ENCODE measurements around the gene SEC24B. TPM values are rescaled to one million over a fixed set of nuclear protein-coding genes. Genes with fewer than 3 reads are reported as not detected.

SEC24B gene
- total RNA-seq, 1 donor from 2014 or later: 49.6 TPM

DNA sequence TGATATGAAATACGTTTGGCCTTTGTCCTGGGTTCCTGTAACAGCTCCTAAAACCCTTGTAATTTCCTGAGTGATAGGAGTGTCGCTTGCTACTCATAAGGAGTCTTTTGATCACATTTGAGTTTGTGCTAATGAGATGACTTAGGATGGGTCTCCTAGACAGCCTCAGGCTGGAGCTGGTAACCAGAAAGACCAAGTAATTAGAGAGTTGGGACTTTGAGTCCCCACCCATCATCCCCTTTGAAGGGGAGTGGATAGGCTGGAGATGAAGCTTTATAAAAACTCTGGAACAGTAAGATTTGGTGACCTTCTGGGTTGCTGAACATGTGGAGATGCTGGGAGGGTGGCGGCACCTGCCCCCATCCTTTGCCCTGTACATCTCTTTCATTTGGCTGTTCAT is 2.9 kb downstream of the SEC24B start:
- peaks cover 54% of the 10 kb centered on the region for H3K4me1 Mint-ChIP-seq (ENCODE audit: unreplicated experiment)
- H3K27ac Mint-ChIP-seq (ENCODE audit: unreplicated experiment): peak overlapping the region; percentile 36
- H3K27me3 Mint-ChIP-seq (ENCODE audit: unreplicated experiment): peaks cover 2% of the 10 kb centered on the region
- peaks cover 5% of the 10 kb centered on the region for H3K36me3 Mint-ChIP-seq (ENCODE audit: low read depth, unreplicated experiment)
- H3K4me3 Mint-ChIP-seq (ENCODE audit: unreplicated experiment): peak overlapping the region; percentile 31
- no peak for DNase-seq (ENCODE audit: low spot score)
- H3K9me3 Mint-ChIP-seq (ENCODE audit: unreplicated experiment): no peaks in the 10 kb centered on the region
- TF ChIP-seq, protein P1, sequence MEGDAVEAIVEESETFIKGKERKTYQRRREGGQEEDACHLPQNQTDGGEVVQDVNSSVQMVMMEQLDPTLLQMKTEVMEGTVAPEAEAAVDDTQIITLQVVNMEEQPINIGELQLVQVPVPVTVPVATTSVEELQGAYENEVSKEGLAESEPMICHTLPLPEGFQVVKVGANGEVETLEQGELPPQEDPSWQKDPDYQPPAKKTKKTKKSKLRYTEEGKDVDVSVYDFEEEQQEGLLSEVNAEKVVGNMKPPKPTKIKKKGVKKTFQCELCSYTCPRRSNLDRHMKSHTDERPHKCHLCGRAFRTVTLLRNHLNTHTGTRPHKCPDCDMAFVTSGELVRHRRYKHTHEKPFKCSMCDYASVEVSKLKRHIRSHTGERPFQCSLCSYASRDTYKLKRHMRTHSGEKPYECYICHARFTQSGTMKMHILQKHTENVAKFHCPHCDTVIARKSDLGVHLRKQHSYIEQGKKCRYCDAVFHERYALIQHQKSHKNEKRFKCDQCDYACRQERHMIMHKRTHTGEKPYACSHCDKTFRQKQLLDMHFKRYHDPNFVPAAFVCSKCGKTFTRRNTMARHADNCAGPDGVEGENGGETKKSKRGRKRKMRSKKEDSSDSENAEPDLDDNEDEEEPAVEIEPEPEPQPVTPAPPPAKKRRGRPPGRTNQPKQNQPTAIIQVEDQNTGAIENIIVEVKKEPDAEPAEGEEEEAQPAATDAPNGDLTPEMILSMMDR (IDR thresholded peaks at IDR 0.05; ENCODE audit: unreplicated experiment): no peak

DNA sequence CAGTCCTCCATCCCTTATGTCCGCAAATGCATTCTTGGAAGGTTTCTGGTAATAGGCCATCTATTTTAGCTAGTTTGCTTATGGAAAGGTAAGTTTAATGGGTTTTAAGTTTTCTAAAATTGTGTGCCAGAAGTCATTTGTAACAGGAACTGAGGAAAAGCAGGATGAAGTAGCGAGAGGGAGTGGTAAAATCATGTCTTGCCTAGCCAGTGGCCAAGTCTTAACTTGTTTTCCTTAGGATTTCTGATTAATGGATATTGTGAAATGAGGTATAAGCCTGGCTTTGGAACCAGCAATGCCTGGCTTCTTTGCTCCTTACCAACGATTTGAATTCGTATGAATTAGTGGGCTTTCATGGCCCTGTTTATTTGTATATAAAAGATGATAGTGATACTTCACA is 7.3 kb downstream of the SEC24B start:
- peak overlapping the region; percentile 36 for H3K27ac Mint-ChIP-seq (ENCODE audit: unreplicated experiment)

DNA sequence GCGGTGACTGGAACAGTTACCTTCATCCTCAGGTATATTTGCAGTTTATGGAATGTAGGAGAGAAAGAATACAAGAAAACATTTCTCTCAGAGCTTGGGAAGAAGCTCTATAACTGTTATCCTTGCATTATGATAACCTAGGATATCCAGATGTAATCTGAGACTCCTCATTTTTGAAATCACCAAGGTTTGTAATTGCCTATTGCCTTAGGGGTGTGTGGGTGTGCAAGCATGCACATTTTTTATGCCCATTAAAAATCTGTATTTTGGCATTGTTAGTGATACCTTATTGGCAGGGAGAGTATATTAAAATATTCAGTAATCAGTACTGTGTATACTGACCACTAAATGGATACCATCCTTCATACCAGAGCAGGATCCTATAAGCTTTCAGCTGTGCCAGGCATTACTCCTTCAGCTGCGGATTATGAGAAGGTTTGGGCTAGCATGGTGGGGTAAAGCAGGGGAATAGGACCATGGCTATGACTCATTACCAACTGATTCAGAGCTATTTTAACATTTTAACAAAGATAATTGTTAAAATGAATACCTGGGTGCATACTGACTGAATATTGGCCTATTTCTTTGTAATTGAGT is 8.3 kb downstream of the SEC24B start:
- peaks cover 17% of the 10 kb centered on the region for H3K36me3 Mint-ChIP-seq (ENCODE audit: low read depth, unreplicated experiment)
- TF ChIP-seq, protein P1 (IDR thresholded peaks at IDR 0.05; ENCODE audit: unreplicated experiment): no peak
- no peak overlapping the region for H3K4me3 Mint-ChIP-seq (ENCODE audit: unreplicated experiment)
- no peak overlapping the region for H3K27ac Mint-ChIP-seq (ENCODE audit: unreplicated experiment)
- H3K9me3 Mint-ChIP-seq (ENCODE audit: unreplicated experiment): no peaks in the 10 kb centered on the region
- no peak for DNase-seq (ENCODE audit: low spot score)
- H3K4me1 Mint-ChIP-seq (ENCODE audit: unreplicated experiment): peaks cover 33% of the 10 kb centered on the region
- no peaks in the 10 kb centered on the region for H3K27me3 Mint-ChIP-seq (ENCODE audit: unreplicated experiment)

More for the DNA sequence above, 7.3 kb downstream of the SEC24B start:
- Mint-ChIP-seq H3K36me3 (ENCODE audit: low read depth, unreplicated experiment) (peaks cover 13% of the 10 kb centered on the region), H3K9me3 (ENCODE audit: unreplicated experiment) (no peaks in the 10 kb centered on the region), H3K4me3 (ENCODE audit: unreplicated experiment) (no peak overlapping the region), H3K27me3 (ENCODE audit: unreplicated experiment) (no peaks in the 10 kb centered on the region), H3K4me1 (ENCODE audit: unreplicated experiment) (peaks cover 42% of the 10 kb centered on the region)
- DNase-seq (ENCODE audit: low spot score): no peak
- TF ChIP-seq, protein P1 (IDR thresholded peaks at IDR 0.05; ENCODE audit: unreplicated experiment): no peak

DNA sequence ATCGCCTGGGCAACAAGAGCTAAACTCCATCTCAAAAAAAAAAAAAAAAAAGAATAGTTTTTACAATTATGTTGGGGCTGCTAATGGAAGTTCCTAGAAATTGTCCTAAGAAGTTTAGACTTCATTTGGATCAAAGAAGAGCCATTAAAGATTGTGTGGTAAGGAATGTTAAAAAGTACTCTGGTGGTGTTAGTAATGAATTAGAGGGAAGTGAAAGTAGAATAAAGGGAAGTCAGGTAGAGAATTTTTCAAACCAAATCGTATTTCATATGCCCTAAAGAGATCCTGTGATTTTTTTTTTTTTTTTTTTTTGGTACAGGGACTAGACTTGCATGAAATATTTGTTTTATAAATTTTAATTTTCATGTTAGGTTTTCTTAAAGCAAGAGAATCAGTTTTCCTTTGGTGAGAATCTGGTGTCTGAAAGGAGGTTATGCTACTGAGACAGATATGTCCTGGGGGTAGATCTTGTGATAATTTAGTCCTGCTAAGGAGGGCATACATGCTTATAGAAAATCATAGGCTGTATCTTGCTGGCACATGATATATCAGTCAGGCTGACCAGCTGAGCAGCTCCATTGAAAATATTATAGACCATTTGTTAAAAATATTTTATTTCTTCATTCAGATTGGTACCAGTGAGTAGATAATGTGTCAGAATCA is 10.7 kb downstream of the SEC24B start:
- DNase-seq (ENCODE audit: low spot score): no peak
- H3K4me1 Mint-ChIP-seq (ENCODE audit: unreplicated experiment): peaks cover 30% of the 10 kb centered on the region
- no peaks in the 10 kb centered on the region for H3K27me3 Mint-ChIP-seq (ENCODE audit: unreplicated experiment)
- H3K36me3 Mint-ChIP-seq (ENCODE audit: low read depth, unreplicated experiment): peaks cover 17% of the 10 kb centered on the region
- TF ChIP-seq, protein P1 (IDR thresholded peaks at IDR 0.05; ENCODE audit: unreplicated experiment): no peak
- H3K4me3 Mint-ChIP-seq (ENCODE audit: unreplicated experiment): no peak overlapping the region
- H3K9me3 Mint-ChIP-seq (ENCODE audit: unreplicated experiment): no peaks in the 10 kb centered on the region
- H3K27ac Mint-ChIP-seq (ENCODE audit: unreplicated experiment): no peak overlapping the region

DNA sequence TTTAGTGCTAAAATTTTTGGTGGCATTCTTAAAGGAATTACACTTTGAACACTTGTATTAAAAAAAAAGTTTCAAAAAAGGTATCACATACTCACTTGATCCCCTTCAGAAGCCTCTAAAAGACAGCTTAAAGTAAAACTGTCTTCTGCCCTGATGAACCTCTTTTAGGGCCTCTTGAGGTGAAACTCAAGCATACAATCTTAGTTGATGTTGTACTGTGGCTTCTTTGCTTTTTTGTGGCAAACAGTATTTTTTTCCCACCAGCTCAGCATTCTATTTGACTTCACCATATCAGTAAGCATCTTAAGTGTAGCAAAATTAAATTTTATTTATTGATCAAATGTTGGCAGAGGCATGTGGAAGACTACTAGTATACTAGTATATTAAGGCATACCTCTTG is 13.7 kb downstream of the SEC24B start:
- peaks cover 16% of the 10 kb centered on the region for H3K4me1 Mint-ChIP-seq (ENCODE audit: unreplicated experiment)
- no peaks in the 10 kb centered on the region for H3K27me3 Mint-ChIP-seq (ENCODE audit: unreplicated experiment)
- no peak overlapping the region for H3K4me3 Mint-ChIP-seq (ENCODE audit: unreplicated experiment)
- TF ChIP-seq, protein P1 (IDR thresholded peaks at IDR 0.05; ENCODE audit: unreplicated experiment): no peak
- no peak overlapping the region for H3K27ac Mint-ChIP-seq (ENCODE audit: unreplicated experiment)
- H3K9me3 Mint-ChIP-seq (ENCODE audit: unreplicated experiment): no peaks in the 10 kb centered on the region
- no peak for DNase-seq (ENCODE audit: low spot score)
- H3K36me3 Mint-ChIP-seq (ENCODE audit: low read depth, unreplicated experiment): peaks cover 29% of the 10 kb centered on the region
